AG20443 (cell line): ENCODE results near the gene CDA.
A peak's percentile ranks its signal among the peaks of the same experiment; 100 is the strongest.

Experiments used
- DNase-seq: peaks from one replicate; pipeline ENCODE4 v3.0.0; 2012; ENCODE audit warnings: low spot score, mixed read lengths

Gene CDA

DNA sequence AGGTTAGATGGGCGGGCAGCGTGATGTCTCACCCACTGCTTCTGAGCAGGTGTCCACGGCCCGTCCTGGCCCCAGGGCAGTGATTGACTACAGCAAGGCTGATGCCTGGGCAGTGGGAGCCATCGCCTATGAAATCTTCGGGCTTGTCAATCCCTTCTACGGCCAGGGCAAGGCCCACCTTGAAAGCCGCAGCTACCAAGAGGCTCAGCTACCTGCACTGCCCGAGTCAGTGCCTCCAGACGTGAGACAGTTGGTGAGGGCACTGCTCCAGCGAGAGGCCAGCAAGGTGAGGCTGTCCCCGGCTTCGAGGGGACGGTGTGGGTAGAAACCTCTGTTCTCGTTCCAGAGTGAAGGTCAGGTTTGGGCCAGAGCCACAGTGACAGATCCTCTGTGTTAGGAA, 60.0 kb downstream of the CDA start:
- DNase-seq: no peak

DNA sequence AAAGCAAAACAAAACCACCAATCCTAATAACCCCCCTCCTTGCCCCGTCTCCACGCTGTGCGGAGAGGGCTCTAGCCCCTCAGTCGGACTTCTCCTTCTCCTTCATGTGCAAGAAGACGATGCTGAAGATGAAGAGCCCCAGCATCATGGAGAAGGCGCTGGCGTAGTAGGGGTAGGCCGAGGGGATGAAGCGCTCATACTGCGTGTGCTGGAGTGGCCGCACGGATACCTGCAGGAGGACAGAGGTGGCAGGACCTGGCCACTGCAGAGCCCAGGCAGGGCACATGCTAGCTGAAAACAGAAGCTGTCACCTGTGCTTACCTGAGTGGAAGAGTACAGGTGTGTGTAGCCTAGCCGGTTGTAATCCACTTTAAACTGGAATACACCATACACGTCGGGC, 63.4 kb downstream of the CDA start:
- DNase-seq: no peak

DNA sequence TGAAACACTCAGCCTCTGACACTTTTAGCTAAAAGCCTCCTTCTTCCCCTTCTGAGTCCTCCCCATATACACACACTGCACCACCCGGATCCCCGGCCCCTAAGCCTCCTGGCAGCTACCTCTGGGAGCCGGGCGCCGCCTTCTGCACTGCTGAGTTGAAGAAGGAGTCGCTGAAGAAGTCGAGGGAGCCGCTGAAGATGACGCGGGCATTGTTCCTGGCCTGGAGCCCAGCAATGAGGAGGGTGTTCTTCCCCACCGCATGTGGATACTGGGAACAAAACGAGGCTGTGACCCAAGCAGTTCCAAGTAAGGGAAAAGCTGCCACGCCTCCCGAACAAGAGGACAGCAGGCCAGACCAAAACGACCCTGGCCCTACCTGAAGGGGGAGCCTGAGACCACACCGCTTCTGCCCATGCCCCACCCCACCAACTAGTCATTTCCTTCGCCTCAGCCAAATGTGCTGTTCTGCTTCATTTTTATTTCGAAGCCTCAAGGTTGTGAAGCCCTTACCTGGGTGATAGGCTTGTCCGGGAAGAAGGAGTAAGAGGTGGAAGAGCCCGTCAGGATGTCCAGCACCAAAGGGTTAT, 65.3 kb downstream of the CDA start:
- DNase-seq: peak; percentile 24

- no peak for DNase-seq
Measured at GRCh38 chr1:20657024-20657423, 68.1 kb downstream of the CDA start.

DNA sequence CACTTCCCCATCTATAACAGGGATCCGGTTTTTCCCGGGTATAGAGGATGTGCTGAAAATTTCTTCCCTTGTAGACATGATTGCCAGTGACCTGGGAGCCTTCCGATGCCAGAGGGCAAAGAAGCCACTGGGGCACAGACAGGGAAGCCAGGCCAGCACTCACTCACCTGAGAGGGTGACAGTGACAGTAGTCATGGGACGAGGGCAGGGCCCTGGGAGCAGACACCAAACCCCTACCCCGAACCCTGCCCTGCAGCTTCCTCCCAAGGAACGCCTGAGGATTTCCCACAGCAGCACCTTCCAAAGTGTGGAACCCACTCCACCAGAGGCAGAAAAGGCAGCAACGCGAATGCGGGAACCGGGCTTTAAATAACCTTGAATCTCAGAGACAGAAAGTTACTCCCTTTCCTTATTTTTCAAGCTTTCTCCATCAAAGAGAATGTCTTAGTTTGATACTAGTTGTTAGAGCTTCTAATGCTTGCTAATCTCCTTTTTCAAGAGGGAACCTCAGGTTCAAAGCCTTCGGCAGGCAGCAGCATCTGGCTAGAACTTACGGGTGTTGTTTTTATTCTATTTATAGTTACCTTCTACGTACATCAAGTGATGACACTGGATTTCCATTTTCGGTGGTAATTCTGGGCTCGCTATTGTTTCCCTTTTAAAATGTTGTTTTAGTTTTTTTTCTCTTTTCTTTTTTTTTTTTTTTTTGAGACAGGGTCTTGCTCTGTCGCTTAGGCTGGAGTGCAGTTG, 69.4 kb downstream of the CDA start:
- DNase-seq: no peak

GRCh38 chr1:20660363-20660762, 71.5 kb downstream of the CDA start:
- DNase-seq: no peak

DNA sequence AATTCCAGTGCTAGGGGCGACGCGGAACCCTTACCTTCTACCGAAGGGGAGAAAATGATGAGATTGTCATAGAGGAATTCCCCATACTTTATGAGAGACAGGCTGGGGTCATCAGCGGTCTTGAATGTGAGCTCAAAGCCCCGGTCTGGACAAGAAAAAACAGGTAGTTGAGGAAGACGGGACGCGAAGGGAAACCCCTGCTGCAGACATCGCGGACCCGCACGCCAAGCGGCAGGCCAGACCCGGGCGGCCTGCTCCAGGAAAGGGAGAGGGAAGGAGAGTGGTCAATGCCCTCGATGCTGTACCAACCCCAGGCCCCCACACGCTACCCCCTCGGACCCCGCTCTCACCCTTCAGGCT, 71.9 kb downstream of the CDA start:
- DNase-seq: peak; percentile 31

GRCh38 chr1:20661207-20662109, 72.6 kb downstream of the CDA start, which contains the start of gene DDOST:
DDOST (minus strand) TSS chr1:20661369; CDS start chr1:20661350, 19 bp downstream.
- peak; percentile 99 for DNase-seq

DNA sequence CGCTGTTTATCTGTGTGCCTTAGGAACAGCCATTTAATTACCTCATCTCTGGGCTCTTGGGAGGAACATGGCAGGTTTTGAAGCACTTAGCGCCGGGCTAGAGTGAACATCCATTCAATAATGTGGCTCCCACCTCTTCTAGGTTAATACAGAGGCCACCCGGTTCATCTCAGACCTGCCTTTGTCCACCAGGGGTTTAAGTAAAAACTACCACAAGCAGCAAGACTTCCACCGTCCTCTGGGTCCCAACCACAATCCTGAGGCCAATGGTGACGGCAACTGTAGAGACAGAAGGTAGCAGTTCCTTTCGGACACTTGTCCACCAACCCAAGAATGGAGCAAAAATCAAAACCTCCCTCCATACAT, 73.2 kb downstream of the CDA start:
- DNase-seq: no peak

DNA sequence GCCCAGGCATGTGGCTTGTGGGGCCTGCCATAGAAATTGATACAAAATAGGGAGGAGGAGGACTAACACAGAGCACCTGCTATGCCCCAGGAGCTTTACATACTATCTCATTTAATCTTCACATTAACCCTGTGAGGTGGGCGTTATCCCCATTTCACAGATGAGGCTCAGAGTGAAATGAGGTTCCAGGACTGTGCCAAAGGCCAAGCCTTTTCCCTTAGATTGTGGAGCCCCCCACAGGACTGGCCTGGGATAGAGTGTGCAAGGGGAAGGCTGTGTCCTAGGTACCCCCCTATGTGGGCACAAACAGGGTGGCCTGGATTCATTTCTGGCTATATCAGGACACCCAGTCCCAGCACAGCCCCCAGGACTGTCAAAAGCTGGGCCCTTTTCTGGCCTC, 74.5 kb downstream of the CDA start:
- DNase-seq: no peak

GRCh38 chr1:20663969-20664715, 75.2 kb downstream of the CDA start:
- DNase-seq: no peak

DNA sequence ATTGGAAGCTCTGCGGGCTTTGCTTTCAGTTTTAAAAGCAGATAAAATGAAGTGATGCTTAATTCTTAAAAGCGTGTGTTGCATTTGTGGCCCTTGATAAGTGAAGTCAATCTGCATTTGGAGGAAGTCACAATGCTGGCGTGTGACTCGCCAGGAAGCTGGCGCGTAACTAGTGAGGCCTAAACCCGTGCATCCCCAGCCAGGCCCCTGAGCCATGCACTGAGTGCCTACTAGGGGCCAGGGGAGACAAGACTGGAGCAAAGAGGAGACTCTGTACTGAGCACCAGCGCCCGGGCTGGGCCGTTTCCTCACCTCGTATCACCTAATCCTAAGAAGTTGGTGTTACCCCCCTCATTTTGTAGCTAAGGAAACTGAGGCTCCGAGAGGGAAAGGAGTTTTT, 76.8 kb downstream of the CDA start:
- DNase-seq: no peak

DNA sequence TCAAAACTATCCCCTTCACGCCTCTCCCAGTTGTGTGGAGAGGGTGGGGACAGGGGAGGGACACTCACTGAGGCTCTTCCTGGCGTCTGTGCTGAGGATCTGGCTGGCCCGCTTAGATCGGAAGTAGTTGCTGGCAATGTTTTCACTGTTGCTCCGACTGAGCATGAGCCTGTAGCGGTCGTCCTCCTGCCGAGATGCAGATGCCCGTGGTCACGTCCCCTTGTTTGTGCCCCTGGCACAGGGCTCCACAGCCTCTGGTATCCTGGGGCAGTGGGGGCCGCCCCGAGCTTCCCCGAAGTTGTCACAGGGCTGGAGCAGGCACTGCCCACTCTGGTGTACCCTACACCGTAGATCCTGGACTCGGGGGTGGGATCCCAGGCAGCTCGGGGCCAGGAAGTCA, 77.2 kb downstream of the CDA start:
- no peak for DNase-seq

GRCh38 chr1:20666804-20667203, 77.9 kb downstream of the CDA start:
- DNase-seq: no peak
